Ascending aorta (tissue), 2 donors: Measurements from ENCODE around the gene GALNT9. TPM values are rescaled to one million over a fixed set of nuclear protein-coding genes. Genes with fewer than 3 reads are reported as not detected.

ENCODE experiments used
- DNase-seq, 2 donors: peaks; one replicate each; pipeline ENCODE4 v3.0.0-alpha.2; 2019; ENCODE audit warnings: low spot score in 2 of 2
- H3K27ac ChIP-seq, 2 donors: fragments of 200-600 bp; sonication (generic); one replicate each; pipeline ENCODE4 v1.5.1; 2016 to 2017; ENCODE audit warnings: mild to moderate bottlenecking in 1 of 2
- H3K27me3 ChIP-seq: fragments of 200-600 bp; sonication (generic); one replicate; pipeline ENCODE4 v1.5.1; 2017
- H3K36me3 ChIP-seq, 2 donors: fragments of 200-600 bp; sonication (generic); one replicate each; pipeline ENCODE4 v1.5.1; 2016
- H3K4me1 ChIP-seq, 2 donors: fragments of 200-600 bp; sonication (generic); one replicate each; pipeline ENCODE4 v1.5.1; 2016 to 2017; ENCODE audit warnings: mild to moderate bottlenecking in 1 of 2
- H3K4me3 ChIP-seq, 2 donors: fragments of 200-600 bp; sonication (generic); one replicate each; pipeline ENCODE4 v1.5.1; 2016 to 2017; ENCODE audit warnings: mild to moderate bottlenecking in 1 of 2
- H3K9me3 ChIP-seq, 2 donors: fragments of 200-600 bp; sonication (generic); one replicate each; pipeline ENCODE4 v1.5.1; 2016
- CTCF ChIP-seq, 3 experiments: fragments of 200-600 bp in 2 of 3; fragments of 450-650 bp in 1 of 3; sonication (generic) in 2 of 3; IDR thresholded peaks; one replicate each; pipeline ENCODE4 v1.5.1; 2016 to 2019; ENCODE audit warnings: antibody characterized with exemption in 3 of 3, mild to moderate bottlenecking in 1 of 3, moderate library complexity in 1 of 3
- intact Hi-C: fragments of 100-400 bp; cut with DNase I; formaldehyde crosslinking; loops from one replicate; pipeline ENCODE4 v1.15.1; 2023
- total RNA-seq: library from RNA; depleted of rRNA; stranded (reverse); fragments of >200 nt; gene quantifications from one replicate; pipeline ENCODE4 v1.1.0, GENCODE V29; 2016

The GALNT9 gene
- total RNA-seq, 1 donor from 2014 or later, result not detected

GRCh38 chr12:132312516-132312915 lies 16.9 kb downstream of the GALNT9 start:
- intact Hi-C loops, result no loop called here
- H3K27me3 ChIP-seq, result no peaks in the 10 kb centered on the region
- no peak for DNase-seq
- H3K27ac ChIP-seq, result no peak overlapping the region
- H3K36me3 ChIP-seq, result no peaks in the 10 kb centered on the region
- no peaks in the 10 kb centered on the region for H3K4me1 ChIP-seq
- no peak overlapping the region for H3K4me3 ChIP-seq
- H3K9me3 ChIP-seq, result peaks cover 0 to 6% of the 10 kb centered on the region in 2 donors
- no peak for TF ChIP-seq CTCF (IDR thresholded peaks at IDR 0.05)

GRCh38 chr12:132311201-132311915 lies 18.0 kb downstream of the GALNT9 start:
- no peak overlapping the region for H3K4me3 ChIP-seq
- no peaks in the 10 kb centered on the region for H3K4me1 ChIP-seq
- DNase-seq, result no peak
- no peak overlapping the region for H3K27ac ChIP-seq
- no peak for TF ChIP-seq CTCF (IDR thresholded peaks at IDR 0.05)
- no peaks in the 10 kb centered on the region for H3K36me3 ChIP-seq
- peaks cover 0 to 6% of the 10 kb centered on the region in 2 donors for H3K9me3 ChIP-seq
- no peaks in the 10 kb centered on the region for H3K27me3 ChIP-seq
- intact Hi-C loops, result no loop called here

GRCh38 chr12:132310181-132311040 lies 19.0 kb downstream of the GALNT9 start:
- no peaks in the 10 kb centered on the region for H3K4me1 ChIP-seq
- H3K27me3 ChIP-seq, result no peaks in the 10 kb centered on the region
- H3K9me3 ChIP-seq, result peaks cover 0 to 6% of the 10 kb centered on the region in 2 donors
- H3K4me3 ChIP-seq, result no peak overlapping the region
- intact Hi-C loops, result no loop called here
- H3K36me3 ChIP-seq, result no peaks in the 10 kb centered on the region
- TF ChIP-seq CTCF (IDR thresholded peaks at IDR 0.05), result no peak
- H3K27ac ChIP-seq, result no peak overlapping the region
- no peak for DNase-seq

- Histone ChIP-seq H3K4me1 (no peaks in the 10 kb centered on the region), H3K9me3 (peaks cover 0 to 6% of the 10 kb centered on the region in 2 donors), H3K27ac (no peak overlapping the region), H3K27me3 (no peaks in the 10 kb centered on the region), H3K4me3 (no peak overlapping the region), H3K36me3 (no peaks in the 10 kb centered on the region)
- intact Hi-C loops, result no loop called here
- TF ChIP-seq CTCF (IDR thresholded peaks at IDR 0.05), result no peak
- no peak for DNase-seq
Observed at GRCh38 chr12:132309596-132310086, 19.7 kb downstream of the GALNT9 start.

- H3K27ac ChIP-seq, result no peak overlapping the region
- H3K36me3 ChIP-seq, result no peaks in the 10 kb centered on the region
- no peak for TF ChIP-seq CTCF (IDR thresholded peaks at IDR 0.05)
- no peak overlapping the region for H3K4me3 ChIP-seq
- peaks cover 0 to 6% of the 10 kb centered on the region in 2 donors for H3K9me3 ChIP-seq
- no peaks in the 10 kb centered on the region for H3K4me1 ChIP-seq
- DNase-seq, result no peak
- intact Hi-C loops, result no loop called here
- H3K27me3 ChIP-seq, result no peaks in the 10 kb centered on the region
Observed at GRCh38 chr12:132308853-132309595, 20.4 kb downstream of the GALNT9 start.
